GM15510 (cell line): ENCODE data around the gene POLR1C.

Experiments used
- POLR2A ChIP-seq: IDR thresholded peaks from 3 replicates; pipeline ENCODE4 v1.6.1; 2011; ENCODE audit warnings: borderline replicate concordance; ENCODE audit not compliant: insufficient read length; ENCODE audit errors: extremely low read depth

The POLR1C gene

DNA sequence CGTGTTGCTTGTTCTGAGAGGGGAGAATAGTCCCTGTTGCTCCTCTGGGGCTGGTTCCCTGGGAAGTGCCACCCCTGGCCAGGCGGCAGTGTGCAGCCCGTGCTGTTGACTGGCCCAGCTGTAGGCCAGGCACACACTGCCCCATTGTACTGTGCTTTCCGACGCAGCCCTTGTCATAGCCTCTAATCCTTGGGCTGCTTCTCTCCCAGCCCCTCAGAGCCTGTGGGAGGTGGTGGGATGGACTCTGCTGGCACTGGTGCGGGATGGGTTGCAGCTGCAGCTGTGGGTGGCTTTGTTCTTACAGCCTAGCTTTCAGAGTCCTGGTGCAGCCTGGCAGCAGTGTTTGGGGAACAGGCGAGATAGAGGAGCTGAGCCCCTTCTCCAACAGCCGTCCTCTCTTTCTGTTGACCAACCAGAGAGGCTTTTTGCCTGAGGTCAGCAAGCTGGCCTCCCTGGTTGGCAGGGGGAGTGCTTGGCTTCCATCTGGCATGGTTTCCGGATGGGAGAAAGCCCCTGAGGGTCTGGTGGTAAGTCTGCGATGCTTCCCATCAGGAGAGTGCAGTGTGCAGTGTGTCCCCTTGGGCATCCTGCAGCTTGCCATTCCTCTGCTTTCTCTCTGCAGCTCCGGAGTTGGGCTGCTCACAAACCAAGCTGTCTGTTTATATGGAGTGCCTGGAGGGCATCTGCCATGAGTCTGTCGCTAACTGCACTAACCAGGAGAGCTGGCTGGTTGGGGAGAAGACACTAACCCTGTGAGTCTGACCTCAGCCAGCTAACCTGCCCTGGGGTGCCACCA, 27.4 kb upstream of the POLR1C start:
- no peak for TF ChIP-seq POLR2A

GRCh38 chr6:43490523-43490939, 26.4 kb upstream of the POLR1C start:
- TF ChIP-seq POLR2A, result no peak

DNA sequence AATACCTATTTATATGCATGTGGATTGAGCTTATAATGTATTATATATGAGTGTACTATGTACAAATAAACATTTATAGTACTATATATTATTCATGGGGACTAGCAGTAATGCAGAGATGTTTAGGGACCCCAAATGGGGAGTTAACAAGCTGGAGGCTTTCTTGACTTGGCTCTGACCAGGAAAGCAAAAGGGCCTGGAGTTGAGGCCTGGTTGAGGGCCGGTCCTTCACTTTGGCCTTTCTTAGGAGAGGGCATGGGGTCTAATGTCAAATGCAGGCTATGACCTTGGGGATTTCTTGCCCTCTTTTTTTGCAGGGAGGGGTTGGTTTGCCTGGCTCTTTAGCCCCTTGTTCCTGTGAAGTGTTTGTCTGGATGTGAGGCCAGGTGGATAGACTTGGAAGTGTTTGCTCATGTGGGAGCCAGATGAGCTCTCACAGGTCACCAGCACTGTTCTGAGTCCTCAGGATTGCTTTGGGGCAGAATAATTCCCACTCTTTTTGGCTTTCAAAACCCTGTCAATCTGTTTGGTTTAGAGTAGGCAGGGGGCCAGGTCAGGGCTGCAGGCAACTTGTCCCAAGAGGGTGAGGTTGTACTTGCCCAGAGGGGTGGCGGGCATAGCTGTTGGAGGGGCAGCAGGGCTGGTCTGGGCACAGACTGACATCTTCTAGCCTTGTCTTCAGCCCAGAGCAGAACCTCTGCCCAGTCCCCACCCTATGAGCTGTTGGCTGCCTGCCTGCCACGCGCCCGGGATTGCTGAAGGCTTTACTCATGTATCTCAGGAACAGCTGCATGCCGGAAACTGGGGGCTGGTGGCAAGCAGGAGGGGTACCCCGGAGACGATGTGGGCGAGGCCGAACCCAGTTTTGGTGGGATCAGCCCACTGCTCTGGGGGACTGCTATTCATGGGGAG, 24.9 kb upstream of the POLR1C start:
- TF ChIP-seq POLR2A, result no peak

- no peak for TF ChIP-seq POLR2A
Observed at GRCh38 chr6:43492673-43493072, 24.2 kb upstream of the POLR1C start.

GRCh38 chr6:43493230-43493629, 23.7 kb upstream of the POLR1C start:
- no peak for TF ChIP-seq POLR2A

- no peak for TF ChIP-seq POLR2A
Observed at GRCh38 chr6:43493833-43494232, 23.1 kb upstream of the POLR1C start.

DNA sequence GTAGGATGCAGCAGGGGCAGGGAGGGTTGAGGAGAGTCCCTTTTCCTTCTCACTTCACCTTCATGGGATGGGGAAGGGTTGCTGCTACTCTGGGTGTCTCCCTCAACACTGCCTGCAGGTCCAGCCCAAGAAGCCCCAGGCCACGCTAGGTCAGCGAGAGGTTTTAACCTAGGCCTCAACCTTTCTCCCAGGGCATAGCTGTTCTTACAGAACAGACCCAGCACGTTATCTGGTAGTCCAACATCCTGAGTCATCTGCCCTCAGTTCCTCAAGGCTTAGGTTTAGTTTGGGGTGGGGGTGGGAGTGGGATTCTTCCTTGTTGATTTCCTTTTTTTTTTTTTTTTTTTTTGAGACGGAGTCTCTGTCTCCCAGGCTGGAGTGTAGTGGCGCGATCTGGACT, 22.6 kb upstream of the POLR1C start:
- TF ChIP-seq POLR2A, result no peak

DNA sequence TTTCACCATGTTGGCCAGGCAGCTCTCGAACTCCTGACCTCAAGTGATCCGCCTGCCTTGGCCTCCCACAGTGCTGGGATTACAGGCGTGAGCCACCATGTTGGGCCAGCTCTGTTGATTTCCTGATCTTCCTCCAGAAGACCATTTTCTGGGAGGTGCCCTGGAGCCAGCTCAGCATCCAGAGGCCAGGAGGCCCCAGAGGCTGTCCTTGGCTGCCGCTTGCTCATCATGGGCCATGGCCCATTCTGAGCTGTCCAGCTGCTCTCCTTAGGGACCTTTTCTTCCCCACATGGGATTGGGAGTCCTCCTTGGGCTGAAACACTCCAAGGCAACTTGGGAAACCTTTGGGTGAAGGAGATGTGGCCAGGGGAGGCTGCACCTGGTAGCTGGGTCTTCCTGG, 22.1 kb upstream of the POLR1C start:
- no peak for TF ChIP-seq POLR2A

GRCh38 chr6:43495409-43495941, 21.4 kb upstream of the POLR1C start:
- TF ChIP-seq POLR2A, result no peak

- TF ChIP-seq POLR2A, result no peak
Observed at GRCh38 chr6:43496370-43497128, 20.3 kb upstream of the POLR1C start.

GRCh38 chr6:43497129-43497396, 19.8 kb upstream of the POLR1C start:
- no peak for TF ChIP-seq POLR2A

GRCh38 chr6:43497689-43498088, 19.2 kb upstream of the POLR1C start:
- TF ChIP-seq POLR2A, result no peak

DNA sequence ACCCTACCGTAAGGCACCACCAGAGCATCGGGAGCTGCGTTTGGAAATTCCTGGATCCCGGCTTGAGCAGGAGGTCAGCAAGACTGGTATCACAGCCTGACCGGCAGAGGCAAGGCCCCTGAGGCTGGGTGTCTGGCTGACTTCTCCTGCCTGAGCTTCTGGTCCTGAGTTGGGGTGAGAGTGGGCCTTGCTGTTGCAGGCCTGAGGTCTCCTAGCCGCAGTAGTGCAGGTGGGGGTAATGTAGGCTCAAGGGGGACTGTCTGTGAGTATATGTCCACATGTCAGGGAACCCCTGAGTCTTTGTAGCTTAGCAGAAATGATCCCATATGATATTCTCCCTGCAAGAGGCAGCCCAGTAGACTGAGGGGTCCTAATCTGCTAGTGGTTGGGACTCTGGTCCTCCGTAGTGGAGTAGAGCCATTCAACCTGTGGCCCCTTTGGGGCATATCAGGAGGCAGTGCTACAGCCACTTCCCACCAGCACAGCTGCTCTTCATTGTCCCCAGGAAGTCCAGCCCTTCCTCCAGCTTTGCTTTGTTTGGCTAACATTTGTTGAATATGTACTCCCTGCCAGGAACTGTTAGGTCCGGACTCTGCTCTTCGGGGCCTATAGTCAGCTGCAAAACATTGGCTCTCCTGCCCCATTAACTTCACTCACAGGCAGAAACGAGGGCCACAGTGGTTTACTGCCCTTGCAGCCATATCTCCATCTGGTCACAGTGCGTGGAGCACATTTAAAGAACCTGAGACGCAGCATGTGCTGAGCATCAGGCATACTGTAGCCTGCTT, 17.7 kb upstream of the POLR1C start:
- no peak for TF ChIP-seq POLR2A

- no peak for TF ChIP-seq POLR2A
Observed at GRCh38 chr6:43500921-43501320, 16.0 kb upstream of the POLR1C start.
